ENCODE measurements around the gene FOXP1.

DNA sequence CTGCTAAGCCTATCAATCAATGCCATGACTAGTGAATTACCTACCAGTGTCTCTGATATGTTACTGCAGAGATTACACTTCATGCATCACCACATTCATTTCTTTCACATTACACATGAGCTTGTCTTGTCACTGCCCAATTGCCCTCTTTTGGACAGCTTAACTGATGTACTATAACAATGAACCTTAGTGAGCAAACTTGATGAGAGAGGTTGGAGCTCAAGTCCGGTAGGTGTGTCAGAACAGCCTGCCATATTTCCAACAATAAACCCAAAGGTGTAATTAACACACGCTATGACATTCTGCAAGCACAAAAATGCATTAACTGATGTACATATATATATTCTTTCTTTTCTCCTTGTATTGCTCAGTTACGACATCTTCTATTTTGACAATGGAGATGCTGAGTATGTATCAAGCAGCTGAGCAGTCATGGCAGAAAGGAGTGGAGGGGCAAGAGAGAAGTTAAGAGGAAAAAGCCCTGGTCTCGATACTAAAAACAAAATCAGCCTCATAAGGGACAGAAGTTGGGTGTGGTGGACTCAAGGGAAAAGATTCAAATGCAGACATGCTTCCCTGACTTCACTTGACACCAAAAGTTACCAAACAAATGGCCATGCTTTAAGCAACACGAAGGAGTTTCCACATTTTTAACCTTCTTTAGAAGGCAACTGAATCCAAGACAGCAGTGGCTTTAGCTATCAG lies 538.2 kb downstream of the FOXP1 start:
- TF ChIP-seq CBFB (CRISPR knock-in tag; IDR thresholded peaks at IDR 0.05) (no peak), DPF2 (IDR thresholded peaks at IDR 0.05) (no peak), PKNOX1 (IDR thresholded peaks at IDR 0.05) (no peak), ZFX (CRISPR knock-in tag; IDR thresholded peaks at IDR 0.05) (no peak), RBM25 (IDR thresholded peaks at IDR 0.05; ENCODE audit: low read depth, low read length, severe bottlenecking) (no peak), SMAD3 (CRISPR knock-in tag; conservative IDR thresholded peaks at IDR 0.05) (no peak), ZNF282 (CRISPR knock-in tag; IDR thresholded peaks at IDR 0.05) (no peak), YY1 (IDR thresholded peaks at IDR 0.05; ENCODE audit: borderline replicate concordance in 1 of 3, control insufficient read depth in 1 of 3, extremely low read depth in 1 of 3, insufficient read depth in 3 of 3, insufficient read length in 1 of 3, insufficient replicate concordance in 2 of 3, low read depth in 1 of 3, low read length in 2 of 3) (no peak), BRF2 (IDR thresholded peaks at IDR 0.05; ENCODE audit: borderline replicate concordance, insufficient read depth, insufficient read length) (no peak), SRSF9 (IDR thresholded peaks at IDR 0.05; ENCODE audit: borderline replicate concordance, low read depth, low read length) (no peak), E2F4 (CRISPR knock-in tag; IDR thresholded peaks at IDR 0.05; ENCODE audit: low read depth) (no peak)
- TF ChIP-seq, protein P1, sequence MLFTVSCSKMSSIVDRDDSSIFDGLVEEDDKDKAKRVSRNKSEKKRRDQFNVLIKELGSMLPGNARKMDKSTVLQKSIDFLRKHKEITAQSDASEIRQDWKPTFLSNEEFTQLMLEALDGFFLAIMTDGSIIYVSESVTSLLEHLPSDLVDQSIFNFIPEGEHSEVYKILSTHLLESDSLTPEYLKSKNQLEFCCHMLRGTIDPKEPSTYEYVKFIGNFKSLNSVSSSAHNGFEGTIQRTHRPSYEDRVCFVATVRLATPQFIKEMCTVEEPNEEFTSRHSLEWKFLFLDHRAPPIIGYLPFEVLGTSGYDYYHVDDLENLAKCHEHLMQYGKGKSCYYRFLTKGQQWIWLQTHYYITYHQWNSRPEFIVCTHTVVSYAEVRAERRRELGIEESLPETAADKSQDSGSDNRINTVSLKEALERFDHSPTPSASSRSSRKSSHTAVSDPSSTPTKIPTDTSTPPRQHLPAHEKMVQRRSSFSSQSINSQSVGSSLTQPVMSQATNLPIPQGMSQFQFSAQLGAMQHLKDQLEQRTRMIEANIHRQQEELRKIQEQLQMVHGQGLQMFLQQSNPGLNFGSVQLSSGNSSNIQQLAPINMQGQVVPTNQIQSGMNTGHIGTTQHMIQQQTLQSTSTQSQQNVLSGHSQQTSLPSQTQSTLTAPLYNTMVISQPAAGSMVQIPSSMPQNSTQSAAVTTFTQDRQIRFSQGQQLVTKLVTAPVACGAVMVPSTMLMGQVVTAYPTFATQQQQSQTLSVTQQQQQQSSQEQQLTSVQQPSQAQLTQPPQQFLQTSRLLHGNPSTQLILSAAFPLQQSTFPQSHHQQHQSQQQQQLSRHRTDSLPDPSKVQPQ (CRISPR knock-in tag; IDR thresholded peaks at IDR 0.05; ENCODE audit: borderline replicate concordance) = no peak
